Transverse colon (tissue), 4 donors: ENCODE results near the gene C10orf90. TPM values are rescaled to one million over a fixed set of nuclear protein-coding genes. Genes with fewer than 3 reads are reported as not detected.

Experiments used
- DNase-seq: peaks from one replicate; pipeline ENCODE4 v3.0.0-alpha.2; 2019
- H3K27ac ChIP-seq, 4 donors: fragments of 200-600 bp; sonication (generic); 2 replicates each; pipeline ENCODE4 v1.5.1; 2016 to 2018; ENCODE audit warnings: inconsistent platforms in 4 of 4
- H3K27me3 ChIP-seq: fragments of 200-600 bp; sonication (generic); 2 replicates; pipeline ENCODE4 v1.5.1; 2017; ENCODE audit warnings: inconsistent platforms
- H3K36me3 ChIP-seq, 4 donors: fragments of 200-600 bp; sonication (generic); 2 replicates each; pipeline ENCODE4 v1.5.1; 2017 to 2019; ENCODE audit warnings: inconsistent platforms in 4 of 4
- H3K4me1 ChIP-seq, 4 donors: fragments of 200-600 bp; sonication (generic); 2 replicates each; pipeline ENCODE4 v1.5.1; 2017 to 2020; ENCODE audit warnings: inconsistent platforms in 4 of 4
- H3K4me3 ChIP-seq, 4 donors: fragments of 200-600 bp; sonication (generic); 1 replicate in 1 of 4; 2 replicates in 3 of 4; pipeline versions ENCODE4 v1.5.1 to v1.6.1; 2017 to 2019; ENCODE audit warnings: inconsistent platforms in 4 of 4
- H3K9me3 ChIP-seq, 2 donors: fragments of 200-600 bp; sonication (generic); 2 replicates each; pipeline ENCODE4 v1.5.1; 2017 to 2019; ENCODE audit warnings: inconsistent platforms in 2 of 2
- CTCF ChIP-seq, 5 experiments: fragments of 200-600 bp in 3 of 5; fragments of 450-650 bp in 2 of 5; sonication (generic) in 3 of 5; IDR thresholded peaks; 1 replicate in 2 of 5; 2 replicates in 3 of 5; pipeline ENCODE4 v1.5.1; 2016 to 2017; ENCODE audit warnings: antibody characterized with exemption in 5 of 5, inconsistent platforms in 3 of 5, mild to moderate bottlenecking in 2 of 5, moderate library complexity in 1 of 5
- EP300 ChIP-seq: sonication (generic); formaldehyde crosslinking; IDR thresholded peaks from one replicate; pipeline ENCODE4 v1.6.1; 2017; ENCODE audit warnings: antibody characterized with exemption, low read depth
- POLR2A ChIP-seq: fragments of 450-650 bp; IDR thresholded peaks from one replicate; pipeline ENCODE4 v1.6.1; 2016; ENCODE audit warnings: antibody characterized with exemption, mild to moderate bottlenecking, moderate library complexity
- POLR2AphosphoS5 ChIP-seq, 3 donors: sonication (generic); formaldehyde crosslinking; IDR thresholded peaks; one replicate each; pipeline ENCODE4 v1.6.1; 2016; ENCODE audit warnings: antibody characterized with exemption in 3 of 3
- WGBS, 2 donors: methylation state at CpG; one replicate each; pipeline ENCODE4 v1.1.5; 2018; ENCODE audit warnings: low coverage in 1 of 2; 5-methylcytosine and 5-hydroxymethylcytosine counted together
- in situ Hi-C, 4 donors: fragments of 200-750 bp; cut with MboI; loops; one replicate each; pipeline versions ENCODE4 v1.15.0 to v1.15.1; 2017; ENCODE audit warnings: low sequenced_read_pairs in 3 of 4, low pct_ligation_motif_present in 1 of 4, low pct_unique_long_range_greater_than_20kb in 1 of 4
- intact Hi-C: fragments of 100-400 bp; cut with DNase I; formaldehyde crosslinking; loops from one replicate; pipeline ENCODE4 v1.15.1; 2023; ENCODE audit warnings: low total_unique reads
- total RNA-seq, 4 donors: library from RNA; depleted of rRNA; stranded (reverse); fragments of >200 nt; gene quantifications; one replicate each; pipeline ENCODE4 v1.1.0, GENCODE V29; 2016

Gene C10orf90
- total RNA-seq, 4 donors from 2014 or later, result not detected

- Histone ChIP-seq H3K4me3 (no peak overlapping the region), H3K9me3 (no peaks in the 10 kb centered on the region), H3K36me3 (no peaks in the 10 kb centered on the region), H3K4me1 (no peaks in the 10 kb centered on the region), H3K27ac (no peak overlapping the region), H3K27me3 (peaks cover 3% of the 10 kb centered on the region)
- 36 to 71% methylated on average over 1 to 2 of the region's 2 CpGs for WGBS, 2 donors
- TF ChIP-seq EP300 (no peak), POLR2A (no peak), POLR2AphosphoS5 (IDR thresholded peaks at IDR 0.05) (no peak), CTCF (IDR thresholded peaks at IDR 0.05) (no peak)
- intact Hi-C loops, result no loop called here
- in situ Hi-C loops, result no loop called here
- no peak for DNase-seq
Observed at GRCh38 chr10:126407831-126408230, 262.7 kb downstream of the C10orf90 start.

GRCh38 chr10:126405239-126405775 is 265.2 kb downstream of the C10orf90 start:
- no peaks in the 10 kb centered on the region for H3K9me3 ChIP-seq
- DNase-seq, result no peak
- 72 to 85% methylated on average over 5 to 6 of the region's 6 CpGs for WGBS, 2 donors
- H3K4me3 ChIP-seq, result no peak overlapping the region
- intact Hi-C loops, result no loop called here
- no peak overlapping the region for H3K27ac ChIP-seq
- H3K27me3 ChIP-seq, result peaks cover 3% of the 10 kb centered on the region
- in situ Hi-C loops, result no loop called here
- H3K36me3 ChIP-seq, result no peaks in the 10 kb centered on the region
- no peaks in the 10 kb centered on the region for H3K4me1 ChIP-seq
- TF ChIP-seq CTCF (IDR thresholded peaks at IDR 0.05), result no peak
- TF ChIP-seq POLR2AphosphoS5 (IDR thresholded peaks at IDR 0.05), result no peak
- no peak for TF ChIP-seq EP300
- TF ChIP-seq POLR2A, result no peak

- intact Hi-C loops, result no loop called here
- TF ChIP-seq POLR2A, result no peak
- no peak for TF ChIP-seq POLR2AphosphoS5 (IDR thresholded peaks at IDR 0.05)
- TF ChIP-seq EP300, result no peak
- TF ChIP-seq CTCF (IDR thresholded peaks at IDR 0.05), result no peak
- no peak overlapping the region for H3K4me3 ChIP-seq
- no peaks in the 10 kb centered on the region for H3K4me1 ChIP-seq
- in situ Hi-C loops, result no loop called here
- no peaks in the 10 kb centered on the region for H3K36me3 ChIP-seq
- WGBS, 2 donors, result 38 to 49% methylated on average over 5 to 7 of the region's 7 CpGs
- peaks cover 3% of the 10 kb centered on the region for H3K27me3 ChIP-seq
- no peak for DNase-seq
- H3K27ac ChIP-seq, result no peak overlapping the region
- H3K9me3 ChIP-seq, result no peaks in the 10 kb centered on the region
Observed at GRCh38 chr10:126402721-126403695, 267.5 kb downstream of the C10orf90 start.

GRCh38 chr10:126400641-126401040 is 269.9 kb downstream of the C10orf90 start:
- no peaks in the 10 kb centered on the region for H3K4me1 ChIP-seq
- no peak overlapping the region for H3K27ac ChIP-seq
- no peaks in the 10 kb centered on the region for H3K36me3 ChIP-seq
- in situ Hi-C loops (no loop called here), intact Hi-C loops (no loop called here)
- H3K27me3 ChIP-seq, result no peaks in the 10 kb centered on the region
- no peak for TF ChIP-seq CTCF (IDR thresholded peaks at IDR 0.05)
- TF ChIP-seq EP300, result no peak
- no peak for TF ChIP-seq POLR2AphosphoS5 (IDR thresholded peaks at IDR 0.05)
- no peak for TF ChIP-seq POLR2A
- no peaks in the 10 kb centered on the region for H3K9me3 ChIP-seq
- H3K4me3 ChIP-seq, result no peak overlapping the region
- 77 to 79% methylated on average over 4 of the region's 4 CpGs for WGBS, 2 donors
- DNase-seq, result no peak
